WI38 (cell line): Measurements from ENCODE around the gene ABHD17A.

Source experiments
- H3K4me3 ChIP-seq: 2 replicates; pipeline ENCODE4 v1.5.1; 2011; ENCODE audit warnings: low read depth, mild to moderate bottlenecking, control low read depth, low read length
- TF ChIP-seq, protein P1 (sequence below): IDR thresholded peaks from 2 replicates; pipeline ENCODE4 v1.5.1; 2012; ENCODE audit warnings: low read depth, mild to moderate bottlenecking, control low read depth, low read length

ABHD17A gene

DNA sequence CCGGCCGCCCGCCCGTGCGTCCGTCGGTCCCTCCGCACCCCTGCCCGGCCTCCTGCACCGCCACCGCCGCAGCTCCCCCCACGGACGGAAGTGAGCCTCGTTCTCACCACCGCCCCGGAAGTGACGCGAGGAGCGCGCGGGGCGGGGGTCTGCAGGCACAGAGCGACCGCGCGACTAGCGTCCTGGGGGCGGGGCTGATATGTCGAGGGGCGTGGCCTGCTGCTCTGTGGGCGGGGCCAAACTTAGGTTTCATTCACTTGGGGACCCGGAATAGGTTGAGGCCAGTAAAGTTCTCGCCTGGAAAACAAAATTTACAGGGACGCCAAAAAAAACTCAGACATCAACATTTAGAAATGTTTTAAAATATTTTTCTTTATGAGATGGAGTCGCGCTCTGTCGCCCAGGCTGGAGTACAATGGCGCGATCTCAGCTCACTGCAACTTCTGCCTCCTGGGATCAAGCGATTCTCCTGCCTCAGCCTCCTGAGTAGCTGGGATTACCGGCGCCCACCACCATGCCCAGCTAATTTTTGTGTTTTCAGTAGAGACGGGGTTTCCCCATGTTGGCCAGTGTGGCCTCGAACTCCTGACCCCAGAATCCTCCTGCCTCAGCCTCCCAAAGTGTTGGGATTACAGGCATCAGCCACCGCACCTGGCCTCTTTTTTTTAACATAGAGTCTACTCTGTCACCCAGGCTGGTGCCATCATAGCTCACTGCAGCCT is at the start of gene ABHD17A:
TSS of gene ABHD17A (minus strand) at position 99 of the 722 bp plus-strand sequence. CDS start 3,930 bp downstream, outside the sequence.
- H3K4me3 ChIP-seq: peak within 1 kb of the TSS; percentile 96

DNA sequence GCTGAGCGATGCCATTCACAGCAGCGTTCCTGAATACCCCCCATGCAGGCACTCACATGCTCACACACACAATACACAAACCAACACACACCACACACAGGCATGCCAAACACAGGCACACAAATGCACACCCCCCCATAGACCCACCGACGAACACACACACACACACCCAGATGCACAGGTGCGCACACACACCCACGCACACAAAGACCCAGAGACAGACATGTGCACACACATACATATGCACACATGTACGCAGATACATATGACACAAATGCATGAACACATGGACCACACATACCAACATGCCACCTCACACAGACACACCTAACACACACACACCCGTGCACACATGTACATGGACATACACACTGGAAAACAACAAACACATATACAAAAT is 48.6 kb upstream of the ABHD17A start:
- H3K4me3 ChIP-seq: no peak overlapping the region
- TF ChIP-seq, protein P1, sequence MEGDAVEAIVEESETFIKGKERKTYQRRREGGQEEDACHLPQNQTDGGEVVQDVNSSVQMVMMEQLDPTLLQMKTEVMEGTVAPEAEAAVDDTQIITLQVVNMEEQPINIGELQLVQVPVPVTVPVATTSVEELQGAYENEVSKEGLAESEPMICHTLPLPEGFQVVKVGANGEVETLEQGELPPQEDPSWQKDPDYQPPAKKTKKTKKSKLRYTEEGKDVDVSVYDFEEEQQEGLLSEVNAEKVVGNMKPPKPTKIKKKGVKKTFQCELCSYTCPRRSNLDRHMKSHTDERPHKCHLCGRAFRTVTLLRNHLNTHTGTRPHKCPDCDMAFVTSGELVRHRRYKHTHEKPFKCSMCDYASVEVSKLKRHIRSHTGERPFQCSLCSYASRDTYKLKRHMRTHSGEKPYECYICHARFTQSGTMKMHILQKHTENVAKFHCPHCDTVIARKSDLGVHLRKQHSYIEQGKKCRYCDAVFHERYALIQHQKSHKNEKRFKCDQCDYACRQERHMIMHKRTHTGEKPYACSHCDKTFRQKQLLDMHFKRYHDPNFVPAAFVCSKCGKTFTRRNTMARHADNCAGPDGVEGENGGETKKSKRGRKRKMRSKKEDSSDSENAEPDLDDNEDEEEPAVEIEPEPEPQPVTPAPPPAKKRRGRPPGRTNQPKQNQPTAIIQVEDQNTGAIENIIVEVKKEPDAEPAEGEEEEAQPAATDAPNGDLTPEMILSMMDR: no peak

DNA sequence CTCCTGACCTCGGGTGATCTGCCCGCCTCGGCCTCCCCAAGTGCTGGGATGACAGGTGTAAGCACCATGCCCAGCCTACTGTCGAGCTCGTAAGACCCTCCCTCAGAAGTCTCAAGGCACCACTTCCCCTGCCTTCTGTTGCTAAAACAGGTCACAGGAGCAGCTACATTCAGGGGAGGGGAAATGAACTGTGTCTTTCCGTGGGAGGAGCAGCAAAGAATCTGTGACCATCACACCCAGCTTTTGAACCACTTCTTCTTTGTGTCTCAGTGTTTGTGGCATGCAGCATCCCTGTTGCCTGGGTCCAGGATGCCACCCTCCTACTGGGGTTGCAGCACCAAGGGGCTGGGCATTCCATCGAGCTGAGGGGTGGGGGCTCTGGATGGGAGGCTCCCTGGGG is 47.9 kb upstream of the ABHD17A start:
- TF ChIP-seq, protein P1: no peak

DNA sequence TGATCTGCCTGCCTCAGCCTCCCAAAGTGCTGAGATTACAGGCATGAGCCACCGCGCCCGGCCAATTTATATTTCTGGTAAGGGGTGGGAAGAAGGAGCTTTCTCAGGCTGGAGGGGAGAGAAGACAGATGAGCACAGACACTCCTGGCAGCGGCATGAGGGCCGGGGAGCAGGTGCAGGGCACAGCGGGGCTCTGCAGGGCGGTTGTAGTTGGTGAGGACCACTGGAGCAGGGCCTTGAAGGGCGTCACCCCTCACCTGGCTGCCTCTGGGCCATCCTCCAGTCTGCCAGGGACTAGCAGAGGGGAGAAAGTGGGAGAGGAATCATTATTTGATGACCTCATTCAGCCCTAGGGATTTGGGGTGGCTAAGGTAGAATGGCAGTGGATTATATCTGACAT is 47.1 kb upstream of the ABHD17A start:
- TF ChIP-seq, protein P1: no peak
- no peak overlapping the region for H3K4me3 ChIP-seq

More for the DNA sequence above, 47.9 kb upstream of the ABHD17A start:
- no peak overlapping the region for H3K4me3 ChIP-seq

DNA sequence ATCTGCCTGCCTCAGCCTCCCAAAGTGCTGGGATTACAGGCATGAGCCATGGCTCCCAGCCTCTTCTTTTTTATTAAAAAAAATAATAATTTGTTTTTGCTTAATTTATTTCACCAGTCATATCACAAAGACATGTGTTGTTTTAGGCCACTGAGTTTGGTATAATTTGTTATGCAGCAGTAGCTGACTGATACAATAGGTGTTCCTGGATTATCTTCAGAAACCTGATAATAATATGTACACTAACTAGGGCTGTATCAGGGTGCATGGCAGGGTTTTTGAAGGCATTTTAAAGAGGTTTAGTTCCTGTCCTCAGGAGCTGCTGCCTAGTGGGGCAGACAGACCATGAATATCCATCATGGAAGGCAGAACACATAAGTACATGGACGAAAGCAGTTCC is 46.1 kb upstream of the ABHD17A start:
- TF ChIP-seq, protein P1: no peak
- no peak overlapping the region for H3K4me3 ChIP-seq

DNA sequence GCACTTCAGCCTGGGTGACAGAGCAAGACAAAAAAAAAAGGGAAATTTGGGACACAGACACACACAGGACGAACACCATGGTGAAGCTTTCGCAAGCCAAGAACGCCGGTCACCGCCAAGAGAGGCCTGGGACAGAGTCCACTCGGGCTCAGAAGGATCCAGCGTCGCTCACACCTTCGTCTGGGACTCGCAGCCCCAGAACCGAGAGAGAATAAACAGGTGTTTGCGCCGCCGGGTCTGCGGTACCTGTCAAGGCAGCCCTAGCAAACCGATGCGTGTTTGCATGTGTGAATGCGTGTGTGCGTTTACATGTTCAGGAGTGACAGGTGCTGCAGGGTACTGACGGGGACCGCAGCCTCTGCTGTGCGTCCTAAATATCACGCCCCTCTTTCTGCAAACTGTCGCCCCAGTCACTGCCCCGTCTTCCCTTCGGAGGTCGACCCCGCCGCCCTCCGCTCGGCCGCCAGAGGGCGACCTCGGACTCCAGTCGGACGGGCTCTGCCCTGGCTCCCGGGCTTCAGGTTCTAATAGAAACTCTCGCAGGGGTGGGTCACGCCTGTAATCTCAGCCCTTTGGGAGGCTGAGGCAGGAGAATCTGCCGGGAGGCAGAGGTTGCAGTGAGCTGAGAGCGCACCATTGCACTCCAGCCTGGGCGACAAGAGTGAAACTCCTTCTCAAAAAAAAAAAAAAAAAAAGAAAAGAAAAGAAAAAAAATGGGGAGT is 43.9 kb upstream of the ABHD17A start:
- peak overlapping the region; percentile 37 for H3K4me3 ChIP-seq
- TF ChIP-seq, protein P1: peak; percentile 66

DNA sequence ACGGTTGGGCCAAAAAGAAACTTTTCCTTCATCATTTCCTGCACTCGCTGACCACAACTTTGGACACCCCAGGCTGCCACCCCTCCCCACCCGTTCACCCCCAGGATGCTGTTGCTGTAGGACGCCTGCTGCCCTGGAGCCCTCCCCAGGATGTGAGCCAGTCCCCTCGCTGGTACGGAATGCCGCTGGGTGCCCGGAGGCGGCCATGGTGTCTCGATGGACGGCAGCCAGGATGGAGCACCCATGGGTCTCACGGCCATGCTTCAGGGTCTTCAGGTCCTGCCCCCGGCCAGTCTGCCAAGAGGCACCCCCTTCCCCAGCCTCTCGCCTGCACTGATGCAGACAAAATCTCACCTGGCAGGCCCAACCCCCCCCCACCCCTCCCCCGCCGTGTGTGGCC is 40.2 kb upstream of the ABHD17A start:
- TF ChIP-seq, protein P1: no peak
- no peak overlapping the region for H3K4me3 ChIP-seq
